GM18508 (cell line): ENCODE measurements around the gene EPB41.

Experiments
- ATAC-seq: cut with Tn5 transposase; IDR thresholded peaks from one replicate; pipeline ENCODE4 v1.9.1; 2021; ENCODE audit warnings: moderate number of reproducible peaks; ENCODE audit not compliant: insufficient read depth, unreplicated experiment

EPB41 gene

GRCh38 chr1:28890435-28890834 lies 23.9 kb upstream of the EPB41 start:
- ATAC-seq: no peak

- no peak for ATAC-seq
Observed at GRCh38 chr1:28890836-28891235, 23.5 kb upstream of the EPB41 start.

DNA sequence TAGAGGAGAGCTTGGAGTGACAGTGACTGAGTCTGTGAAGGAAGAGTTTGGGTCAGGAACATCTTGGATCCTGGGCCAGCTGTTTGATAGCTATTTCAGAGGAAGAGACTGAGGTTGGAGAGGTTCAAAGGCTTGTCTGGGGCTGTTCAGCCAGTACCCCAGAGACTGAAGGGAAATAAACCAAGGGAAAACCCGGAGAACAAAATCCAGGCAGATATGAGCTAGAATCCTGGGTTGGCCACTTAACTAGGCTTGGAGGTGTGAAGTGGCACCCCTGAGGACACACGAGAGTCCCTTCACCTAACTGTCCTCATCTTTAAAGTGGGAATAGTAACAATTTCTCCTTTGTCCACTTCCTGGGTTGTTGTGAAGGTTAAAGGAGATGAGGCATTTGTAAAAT lies 23.1 kb upstream of the EPB41 start:
- ATAC-seq: no peak

DNA sequence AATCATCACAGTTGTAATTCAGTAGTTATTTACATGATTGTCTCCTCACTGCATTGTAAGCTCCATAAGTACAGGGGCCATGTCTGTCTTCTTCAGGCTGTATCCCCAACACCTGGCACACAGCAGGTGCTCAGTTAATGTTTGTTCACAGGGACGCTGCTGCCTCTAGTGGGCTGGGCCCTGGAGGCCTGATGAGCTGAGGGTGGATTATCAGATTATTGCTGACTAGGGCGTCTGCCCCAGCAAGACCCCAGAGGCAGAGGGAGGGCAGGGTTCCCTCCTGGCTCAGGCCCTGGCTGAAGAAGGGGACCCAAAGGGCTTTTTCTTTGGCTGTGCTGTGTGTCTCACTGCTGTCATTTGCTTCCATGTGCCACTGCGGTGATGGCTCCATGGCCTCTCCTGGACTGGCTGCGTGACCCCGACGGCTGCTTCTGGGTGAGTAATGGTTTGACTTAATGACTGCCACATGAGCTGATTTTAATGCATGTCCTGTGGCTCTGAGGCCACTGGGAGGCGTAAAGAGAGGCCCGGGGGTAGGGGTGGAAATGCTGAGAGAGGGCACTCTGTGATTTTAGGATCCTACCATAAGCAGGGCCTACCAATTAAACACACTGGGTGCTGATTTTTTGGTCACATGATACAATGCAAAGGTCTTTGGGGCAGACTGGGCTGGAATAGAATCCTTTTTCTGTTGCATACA lies 20.8 kb upstream of the EPB41 start:
- ATAC-seq: no peak

DNA sequence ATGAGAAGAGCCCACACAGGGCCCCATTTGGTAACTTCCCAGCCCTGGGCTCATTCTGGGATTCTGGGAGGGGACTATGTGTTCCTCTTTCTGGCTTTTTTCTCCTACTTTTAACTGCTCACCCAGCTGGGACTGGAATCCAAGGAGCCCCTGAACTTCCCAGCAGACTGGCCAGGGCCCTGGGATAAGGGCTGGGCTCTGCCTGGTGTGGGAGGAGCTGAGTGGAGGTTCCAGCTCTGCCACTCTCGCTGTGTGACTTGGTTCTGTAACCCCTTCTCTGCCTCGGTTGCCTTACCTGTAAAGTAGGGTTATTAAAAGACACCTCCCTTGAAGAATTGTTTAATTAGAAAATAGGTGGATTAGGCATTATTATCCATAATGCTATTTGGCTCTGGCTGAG lies 19.6 kb upstream of the EPB41 start:
- ATAC-seq: no peak

DNA sequence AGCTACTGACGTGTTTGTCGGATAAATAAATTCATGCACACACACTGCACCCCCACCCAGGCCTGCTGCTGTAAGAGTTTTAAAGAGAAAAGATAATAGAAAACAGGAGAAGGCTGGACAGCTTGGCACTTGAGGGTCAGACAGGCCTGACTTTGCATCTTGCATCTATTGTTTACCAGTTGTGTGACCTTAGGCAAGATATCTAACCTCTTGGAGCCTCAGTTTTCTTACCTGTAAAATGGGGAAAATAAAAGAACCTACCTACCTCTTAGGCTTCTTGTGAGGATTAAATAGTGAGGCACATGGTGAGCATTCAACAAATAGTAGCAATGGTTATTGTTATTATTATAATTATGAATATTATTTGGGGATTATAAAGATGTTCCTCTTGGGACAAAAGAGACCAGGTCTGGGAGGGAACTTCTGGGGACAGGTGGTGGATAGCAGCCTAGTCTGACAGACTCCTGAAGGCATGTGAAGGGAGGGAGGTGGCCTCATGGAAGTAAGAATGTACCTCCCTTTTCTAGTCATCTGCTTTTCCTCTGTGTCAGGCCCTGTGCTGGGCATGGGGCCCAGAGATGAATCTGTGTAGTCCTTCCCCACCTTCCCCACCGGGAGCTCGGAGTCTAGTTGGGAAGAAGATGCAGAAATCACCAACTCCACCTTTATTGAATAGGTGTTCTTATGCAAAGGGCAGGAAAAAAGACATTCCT lies 18.3 kb upstream of the EPB41 start:
- no peak for ATAC-seq

DNA sequence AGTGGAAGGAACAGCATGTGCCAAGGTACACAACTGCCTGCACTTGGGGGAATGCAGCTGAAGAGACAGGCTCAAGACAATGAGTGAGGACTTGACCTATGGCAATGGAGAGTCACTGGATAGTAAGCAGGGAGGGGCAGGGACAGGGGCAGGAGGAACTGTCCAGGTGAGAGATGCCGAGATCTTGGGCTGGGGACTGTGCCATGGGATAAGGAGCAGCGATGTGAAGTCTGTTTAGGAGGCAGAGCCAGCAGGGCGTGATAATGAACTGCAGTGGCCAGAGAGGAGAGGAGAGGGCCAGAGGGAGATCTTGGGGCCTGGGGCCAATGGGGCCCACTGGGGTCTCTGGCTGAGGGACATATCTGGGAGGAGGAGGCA lies 17.8 kb upstream of the EPB41 start:
- no peak for ATAC-seq

DNA sequence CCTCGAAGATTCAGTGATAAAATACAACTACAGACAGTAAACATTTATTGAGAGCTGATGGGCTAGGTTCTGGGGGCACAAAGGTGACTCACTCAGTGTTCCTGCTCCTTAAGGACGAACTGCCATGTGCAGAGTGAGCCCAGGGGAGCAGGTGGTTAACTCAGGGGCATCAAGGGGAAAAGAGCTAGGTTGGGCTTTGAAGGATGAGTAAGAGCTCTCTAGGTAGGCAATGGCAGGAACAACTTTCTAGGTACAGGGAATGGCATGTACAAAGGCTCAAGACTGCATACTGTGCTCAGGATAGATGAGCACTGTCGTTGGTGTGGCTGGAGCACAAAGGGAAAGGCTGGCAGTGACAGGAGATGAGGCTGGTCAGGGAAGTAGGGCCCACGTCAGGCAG lies 16.6 kb upstream of the EPB41 start:
- ATAC-seq: no peak

GRCh38 chr1:28898405-28898881 lies 15.9 kb upstream of the EPB41 start:
- ATAC-seq: no peak

GRCh38 chr1:28899267-28899666 lies 15.1 kb upstream of the EPB41 start:
- ATAC-seq: no peak

DNA sequence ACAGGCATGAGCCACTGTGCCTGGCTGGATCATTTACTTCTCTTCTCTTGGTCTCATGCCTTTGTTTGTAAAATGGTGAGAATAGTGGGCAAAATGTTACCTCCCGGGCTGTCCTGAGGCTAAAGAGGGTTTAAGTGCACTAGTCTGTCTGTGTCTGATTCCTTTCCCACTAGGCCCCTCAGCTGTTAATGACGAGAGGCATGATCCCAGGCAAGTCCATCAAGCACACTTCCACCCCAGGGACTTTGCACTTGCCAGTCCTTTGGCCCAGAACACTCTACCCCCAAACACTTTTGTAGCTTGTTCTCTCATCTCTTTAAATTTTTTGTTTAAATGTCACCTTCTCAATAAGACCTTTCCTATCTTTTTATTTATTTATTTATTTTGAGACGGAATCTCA lies 13.8 kb upstream of the EPB41 start:
- ATAC-seq: no peak

DNA sequence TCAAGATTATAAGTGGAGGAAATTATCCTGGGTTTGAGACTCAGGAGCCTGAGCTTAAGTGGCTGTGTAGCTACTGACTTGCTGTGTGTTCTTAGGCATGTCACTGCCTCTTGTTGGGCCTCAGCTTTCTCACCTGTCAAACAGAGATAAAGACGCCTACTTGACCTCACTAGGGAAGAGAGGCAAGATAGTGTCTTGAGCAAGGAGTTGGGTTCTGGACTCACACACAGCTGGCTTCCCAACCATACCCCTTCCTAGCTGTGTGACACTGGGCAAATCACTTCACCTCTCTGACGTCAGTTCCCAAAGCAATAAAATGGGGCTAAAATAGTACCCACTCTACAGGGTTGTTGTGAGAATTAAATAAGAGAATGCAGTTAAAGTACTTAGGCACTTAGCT lies 11.6 kb upstream of the EPB41 start:
- no peak for ATAC-seq

GRCh38 chr1:28905921-28906666 lies 8.3 kb upstream of the EPB41 start:
- no peak for ATAC-seq

DNA sequence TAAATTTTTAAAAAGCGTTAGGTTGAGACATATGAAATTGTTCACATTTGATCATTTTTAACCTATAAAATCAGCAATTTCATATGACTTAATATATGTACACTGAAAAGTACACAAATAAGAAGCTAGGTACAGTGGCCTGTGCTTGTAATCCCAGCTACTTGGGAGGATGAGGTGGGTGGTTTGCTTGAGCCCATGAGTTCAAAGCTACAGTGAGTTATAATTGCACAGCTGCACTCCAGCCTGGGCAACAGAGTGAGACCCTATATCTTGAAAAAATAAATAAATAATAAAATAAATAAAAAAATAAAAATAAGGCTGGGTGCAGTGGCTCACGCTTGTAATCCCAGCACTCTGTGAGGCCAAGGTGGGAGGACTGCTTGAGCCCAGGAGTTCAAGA lies 5.2 kb upstream of the EPB41 start:
- no peak for ATAC-seq

GRCh38 chr1:28910379-28911115 lies 3.8 kb upstream of the EPB41 start:
- ATAC-seq: no peak

DNA sequence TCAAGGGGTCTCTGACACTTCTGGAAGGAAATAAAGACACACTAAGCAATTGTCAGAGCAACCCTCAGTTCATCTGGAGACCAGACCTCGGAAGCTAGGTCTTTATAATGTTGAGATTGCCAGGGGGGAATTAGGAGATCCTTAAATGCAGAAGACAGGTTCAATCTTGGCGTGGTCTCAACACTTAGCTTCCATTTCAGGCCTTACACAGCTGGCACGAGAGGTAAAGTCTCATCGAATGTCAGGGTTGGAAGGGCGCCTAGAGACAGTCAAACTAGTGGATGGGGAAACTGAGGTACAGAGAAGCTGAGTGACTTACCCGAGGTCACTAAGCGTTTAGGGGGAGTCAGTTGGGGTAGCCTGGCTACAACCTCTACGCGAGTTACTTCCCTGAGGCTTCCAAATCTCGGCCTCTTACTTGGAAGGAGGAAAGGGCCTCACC lies 562 bp upstream of the EPB41 start:
- ATAC-seq: no peak

GRCh38 chr1:28915031-28915895 lies 894 bp downstream of the EPB41 start:
- ATAC-seq: no peak

GRCh38 chr1:28917757-28918118 lies 3.4 kb downstream of the EPB41 start:
- no peak for ATAC-seq

DNA sequence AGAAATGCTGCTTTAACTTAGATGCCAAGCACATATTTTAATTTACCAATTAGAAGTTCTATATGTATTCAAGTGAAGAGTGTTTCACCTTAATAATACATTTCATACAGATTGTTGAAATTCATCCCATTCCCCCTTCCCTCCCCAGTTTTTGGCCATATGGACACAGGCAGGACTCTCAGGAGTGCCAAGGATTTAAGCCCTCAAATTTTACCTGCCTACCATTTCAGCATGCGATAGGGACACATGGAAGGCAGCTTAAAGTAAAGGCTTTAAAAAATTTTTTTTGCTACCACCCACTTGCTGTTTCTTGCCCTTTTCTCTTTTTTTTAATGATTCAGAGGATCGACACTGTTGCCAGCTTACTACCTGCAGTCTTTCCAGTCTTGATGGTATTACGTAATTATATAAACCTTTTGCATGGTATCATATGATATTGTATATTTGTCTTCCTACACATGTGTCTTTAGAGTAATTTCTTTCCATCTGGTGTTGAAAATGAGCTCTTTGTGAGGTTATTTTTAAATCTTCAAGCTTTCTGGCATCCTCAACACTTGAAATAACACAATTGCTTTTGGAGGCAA lies 7.0 kb downstream of the EPB41 start:
- ATAC-seq: no peak
